ENCODE measurements around the gene SCD. TPM values are rescaled to one million over a fixed set of nuclear protein-coding genes. Genes with fewer than 3 reads are reported as not detected.
"Not testable (repeated sequence)": the region's sequence is repeated elsewhere in the genome, so short reads cannot be mapped to it uniquely, and the experiment has no call there.

The SCD gene
- total and polyA plus RNA-seq, 10 donors, result 2.1 to 56.3 (median 23.1) TPM

- peak overlapping the region; percentile 34 to 74 (median 53) for H3K4me3 ChIP-seq
- TF ChIP-seq POLR2AphosphoS5 (IDR thresholded peaks at IDR 0.05), result peak; percentile 78 to 88 (median 83)
- no peak for TF ChIP-seq CTCF (IDR thresholded peaks at IDR 0.05 in 8 of 11, conservative IDR thresholded peaks at IDR 0.05 in 3 of 11)
- TF ChIP-seq POLR2A (IDR thresholded peaks at IDR 0.05), result peak in 1 of 3 donors; percentile 39
- peak; percentile 98 for DNase-seq
- 0 to 1% (median 0%) methylated on average over 36 to 45 of the region's 45 CpGs for WGBS, 5 donors
- no peaks in the 10 kb centered on the region for H3K36me3 ChIP-seq
- peak overlapping the region; percentile 72 to 94 (median 92) for H3K27ac ChIP-seq
- no peaks in the 10 kb centered on the region for H3K27me3 ChIP-seq (replicated peaks in 1 of 7)
- no peaks in the 10 kb centered on the region for H3K9me3 ChIP-seq
- H3K4me1 ChIP-seq, result peaks cover 34 to 74% (median 50%) of the 10 kb centered on the region in 6 donors
- intact Hi-C loops (cut with DNase I; ENCODE audit: low total_unique reads), result no loop called here
Observed at GRCh38 chr10:100373298-100374199, 26.5 kb downstream of the SCD start.

- DNase-seq, result no peak
- no peak for TF ChIP-seq POLR2A (IDR thresholded peaks at IDR 0.05)
- TF ChIP-seq POLR2AphosphoS5 (IDR thresholded peaks at IDR 0.05), result no peak
- no peak for TF ChIP-seq CTCF (IDR thresholded peaks at IDR 0.05 in 8 of 11, conservative IDR thresholded peaks at IDR 0.05 in 3 of 11)
- H3K27me3 ChIP-seq (replicated peaks in 1 of 7), result no peaks in the 10 kb centered on the region
- peak overlapping the region; percentile 34 to 74 (median 53) for H3K4me3 ChIP-seq
- H3K9me3 ChIP-seq, result no peaks in the 10 kb centered on the region
- H3K4me1 ChIP-seq, result peaks cover 34 to 74% (median 50%) of the 10 kb centered on the region in 6 donors
- intact Hi-C loops (cut with DNase I; ENCODE audit: low total_unique reads), result no loop called here
- peak overlapping the region; percentile 72 to 94 (median 92) for H3K27ac ChIP-seq
- 25 to 32% (median 30%) methylated on average over 3 of the region's 3 CpGs for WGBS, 5 donors
- no peaks in the 10 kb centered on the region for H3K36me3 ChIP-seq
Observed at GRCh38 chr10:100374200-100374655, 27.2 kb downstream of the SCD start.

- DNase-seq; H3K9me3 ChIP-seq; H3K27me3 ChIP-seq (replicated peaks in 1 of 7); intact Hi-C loops (cut with DNase I; ENCODE audit: low total_unique reads); H3K36me3 ChIP-seq: not testable (repeated sequence)
- H3K4me3 ChIP-seq, result peak overlapping the region in 2 of 8 donors; percentile 55 to 74
- 80 to 92% (median 89%) methylated on average over 7 of the region's 7 CpGs for WGBS, 5 donors
- H3K27ac ChIP-seq, result peak overlapping the region in 6 of 8 donors; percentile 88 to 94 (median 92)
- H3K4me1 ChIP-seq, result peaks cover 34 to 75% (median 50%) of the 10 kb centered on the region in 6 donors
Observed at GRCh38 chr10:100374677-100375353, 27.8 kb downstream of the SCD start.

GRCh38 chr10:100376656-100377055 lies 29.6 kb downstream of the SCD start:
- H3K9me3 ChIP-seq; intact Hi-C loops (cut with DNase I; ENCODE audit: low total_unique reads); H3K27me3 ChIP-seq (replicated peaks in 1 of 7); H3K36me3 ChIP-seq; H3K4me3 ChIP-seq; DNase-seq: not testable (repeated sequence)
- Histone ChIP-seq H3K4me1 (peaks cover 19 to 66% (median 37%) of the 10 kb centered on the region in 6 donors), H3K27ac (peak overlapping the region in 1 of 8 donors; percentile 30)
- 83 to 93% (median 84%) methylated on average over 6 of the region's 6 CpGs for WGBS, 5 donors

- 70 to 83% (median 77%) methylated on average over 5 of the region's 5 CpGs for WGBS, 5 donors
- no peak overlapping the region for H3K27ac ChIP-seq
- intact Hi-C loops (cut with DNase I; ENCODE audit: low total_unique reads), result no loop called here
- TF ChIP-seq CTCF (IDR thresholded peaks at IDR 0.05 in 8 of 11, conservative IDR thresholded peaks at IDR 0.05 in 3 of 11), result no peak
- no peak for TF ChIP-seq POLR2AphosphoS5 (IDR thresholded peaks at IDR 0.05)
- no peak for TF ChIP-seq POLR2A (IDR thresholded peaks at IDR 0.05)
- H3K4me3 ChIP-seq, result no peak overlapping the region
- no peaks in the 10 kb centered on the region for H3K9me3 ChIP-seq
- peaks cover 0 to 18% (median 3%) of the 10 kb centered on the region in 6 donors for H3K36me3 ChIP-seq
- peaks cover 11 to 57% (median 26%) of the 10 kb centered on the region in 6 donors for H3K4me1 ChIP-seq
- DNase-seq, result no peak
- H3K27me3 ChIP-seq (replicated peaks in 1 of 7), result no peaks in the 10 kb centered on the region
Observed at GRCh38 chr10:100377830-100378229, 30.8 kb downstream of the SCD start.

Data from spleen (tissue), 11 donors.